GM19035 (cell line): Measurements from ENCODE around the gene MTMR2.
A peak's percentile ranks its signal among the peaks of the same experiment; 100 is the strongest.

Experiments used
- ATAC-seq: cut with Tn5 transposase; IDR thresholded peaks from one replicate; pipeline ENCODE4 v1.9.1; 2021; ENCODE audit not compliant: unreplicated experiment

Gene MTMR2

DNA sequence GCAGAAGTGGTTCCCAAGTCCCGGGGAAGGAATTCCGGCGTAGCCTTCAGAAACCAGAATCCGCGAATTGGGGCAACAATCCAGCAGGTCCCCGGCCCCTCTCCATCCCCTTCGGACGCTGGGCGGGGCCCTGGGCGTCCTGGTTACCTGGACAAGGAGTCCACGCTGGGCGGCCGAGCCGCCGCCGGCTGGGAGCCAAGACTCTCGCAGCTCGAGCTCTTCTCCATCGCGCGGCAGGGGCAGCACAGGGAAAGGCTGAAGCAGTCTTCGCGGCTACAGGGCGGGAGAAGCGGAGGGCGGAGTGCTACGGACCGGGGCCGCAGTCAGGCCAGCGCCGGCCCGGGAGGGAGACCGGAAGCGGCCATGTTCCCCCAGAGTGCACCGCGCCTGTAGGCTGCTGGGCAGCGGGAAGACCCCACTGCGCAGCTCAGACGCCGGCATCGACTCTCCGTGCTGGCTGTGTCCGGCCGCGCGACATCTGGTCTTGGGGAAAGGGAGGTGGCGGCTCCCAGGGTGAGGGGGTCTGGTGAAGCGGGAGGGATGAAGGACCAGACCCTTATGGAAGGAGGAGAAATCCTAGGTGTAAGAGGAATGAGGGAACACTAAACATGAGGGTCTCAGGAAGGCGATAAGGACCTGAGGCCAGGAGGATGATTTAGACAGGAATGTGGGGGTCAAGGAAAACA is at the start of gene MTMR2:
Gene MTMR2 (minus strand): TSS at position 380 of the 686 bp plus-strand sequence. CDS start 153 bp downstream, at position 227.
- peak; percentile 100 for ATAC-seq

DNA sequence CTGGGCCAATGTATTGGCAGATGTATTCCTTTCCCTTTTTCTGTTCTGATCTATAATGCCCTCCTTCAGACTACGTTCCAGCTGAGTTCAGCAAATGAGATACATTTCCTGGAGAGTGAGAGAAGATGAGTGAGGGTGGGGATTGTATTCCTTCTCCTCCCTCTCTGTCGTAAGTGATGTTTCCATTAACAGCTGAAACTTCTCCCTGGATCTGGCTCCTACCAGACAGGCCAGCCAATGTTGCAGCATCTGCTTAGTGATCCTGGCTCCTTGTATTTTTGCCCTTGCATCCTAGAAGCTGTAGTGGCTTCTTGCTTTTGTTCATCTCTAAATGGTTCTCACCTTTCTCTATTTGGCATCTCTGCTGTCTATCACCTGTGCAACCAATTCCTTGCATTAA is 48.2 kb upstream of the MTMR2 start:
- no peak for ATAC-seq

DNA sequence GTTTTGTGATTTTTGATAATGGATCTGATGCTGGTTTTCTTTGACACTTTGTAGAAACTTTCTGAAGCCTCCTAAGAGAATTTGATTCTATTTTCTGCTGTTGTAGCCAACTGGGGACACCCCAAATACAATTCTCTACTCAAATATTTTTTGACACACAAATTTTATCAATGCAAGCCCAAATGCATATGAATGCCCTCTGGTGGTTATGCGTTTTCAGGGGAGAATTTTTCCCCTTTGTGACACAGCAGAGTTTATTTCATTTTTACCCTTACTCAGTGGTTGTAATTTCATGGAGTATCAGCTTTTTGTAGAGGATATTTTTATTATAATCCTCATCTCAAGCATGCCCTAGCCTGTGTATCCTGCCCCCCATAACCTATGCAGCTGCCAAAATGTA is 44.7 kb upstream of the MTMR2 start:
- no peak for ATAC-seq

DNA sequence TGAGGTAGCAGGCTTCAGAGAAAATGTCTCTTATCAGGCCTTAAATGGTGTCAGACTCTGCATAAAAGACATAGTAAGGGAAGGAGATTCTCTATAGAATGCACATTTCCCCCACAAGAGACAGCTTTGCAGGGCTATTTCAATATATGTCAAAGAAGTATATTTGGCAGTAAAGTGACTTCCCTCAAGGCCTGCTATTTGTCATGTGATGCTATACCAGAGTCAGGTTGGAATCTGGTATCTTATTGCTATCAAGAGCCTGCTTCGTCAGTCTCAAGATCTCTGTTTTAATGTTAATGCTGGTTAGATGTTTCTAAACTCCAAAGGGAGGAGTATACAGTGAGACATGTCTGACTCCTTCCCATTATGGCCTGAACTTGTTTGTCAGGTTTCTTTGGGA is 40.4 kb upstream of the MTMR2 start:
- no peak for ATAC-seq

DNA sequence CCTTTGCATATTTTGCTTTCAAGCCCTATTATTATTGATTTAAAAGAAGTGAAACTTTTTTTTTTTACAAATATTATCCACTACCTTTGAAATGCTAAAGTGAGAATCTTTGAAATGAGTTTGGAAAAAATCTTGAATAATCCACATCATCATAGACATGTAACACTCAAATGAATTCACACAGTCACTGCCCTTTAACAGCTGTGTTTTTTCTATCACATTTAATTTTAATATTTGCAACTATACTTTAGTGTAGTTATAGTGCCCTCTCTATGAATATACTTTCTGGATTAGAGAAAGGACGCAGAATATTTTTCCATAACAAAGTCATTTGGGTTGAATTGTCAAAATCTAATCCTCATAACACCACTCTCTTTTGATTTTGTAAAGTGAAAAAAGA is 37.9 kb upstream of the MTMR2 start:
- ATAC-seq, result no peak

DNA sequence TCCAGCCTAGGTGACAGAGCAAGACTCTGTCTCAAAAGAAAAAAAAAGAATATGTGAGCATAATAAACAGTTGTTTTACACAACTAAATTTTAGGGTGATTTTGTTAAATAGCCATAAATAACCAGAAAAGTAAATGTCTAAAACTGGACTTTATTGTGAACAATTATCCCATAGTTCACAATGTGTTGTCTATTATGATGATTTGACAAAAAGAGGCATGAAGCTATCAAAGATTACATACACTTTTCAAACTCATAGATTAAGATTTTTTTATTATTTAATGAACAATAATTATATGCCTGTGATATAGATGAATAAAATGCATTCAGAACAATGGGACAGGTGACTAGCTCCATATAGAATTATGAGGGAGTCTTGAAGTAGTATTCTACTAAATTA is 27.0 kb upstream of the MTMR2 start:
- ATAC-seq, result no peak

DNA sequence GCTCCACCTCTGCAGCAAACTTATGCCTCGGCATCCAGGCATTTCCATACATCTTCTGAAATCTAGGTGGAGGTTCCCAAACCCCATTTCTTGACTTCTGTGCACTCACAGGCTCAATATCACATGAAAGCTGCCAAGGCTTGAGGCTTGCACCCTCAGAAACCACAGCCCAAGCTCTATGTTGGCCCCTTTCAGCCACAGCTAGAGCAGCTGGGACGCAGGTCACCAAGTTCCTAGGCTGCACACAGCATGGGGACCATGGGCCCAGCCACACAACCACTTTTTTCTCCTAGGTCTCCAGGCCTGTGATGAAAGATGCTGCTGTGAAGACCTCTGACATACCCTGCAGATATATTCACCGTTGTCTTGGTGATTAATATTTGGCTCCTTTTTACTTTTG is 24.7 kb upstream of the MTMR2 start:
- no peak for ATAC-seq

DNA sequence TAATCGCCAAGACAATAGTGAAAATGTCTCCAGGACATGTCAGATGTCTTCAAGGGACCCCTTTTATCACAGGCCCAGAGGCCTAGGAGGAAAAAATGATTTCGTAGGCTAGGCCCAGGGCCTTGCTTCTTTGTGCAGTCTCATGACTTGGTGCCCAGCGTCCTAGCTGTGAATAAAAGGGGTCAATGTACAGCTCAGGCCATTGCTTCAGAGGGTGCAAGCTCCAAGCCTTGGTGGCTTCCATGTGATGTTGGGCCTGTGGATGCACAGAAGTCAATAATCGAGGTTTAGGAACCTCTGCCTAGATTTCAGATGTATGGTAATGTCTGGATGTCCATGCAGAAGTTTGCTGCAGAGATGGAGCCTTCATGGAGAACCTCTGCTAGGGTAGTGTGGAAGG is 20.7 kb upstream of the MTMR2 start:
- ATAC-seq, result no peak

DNA sequence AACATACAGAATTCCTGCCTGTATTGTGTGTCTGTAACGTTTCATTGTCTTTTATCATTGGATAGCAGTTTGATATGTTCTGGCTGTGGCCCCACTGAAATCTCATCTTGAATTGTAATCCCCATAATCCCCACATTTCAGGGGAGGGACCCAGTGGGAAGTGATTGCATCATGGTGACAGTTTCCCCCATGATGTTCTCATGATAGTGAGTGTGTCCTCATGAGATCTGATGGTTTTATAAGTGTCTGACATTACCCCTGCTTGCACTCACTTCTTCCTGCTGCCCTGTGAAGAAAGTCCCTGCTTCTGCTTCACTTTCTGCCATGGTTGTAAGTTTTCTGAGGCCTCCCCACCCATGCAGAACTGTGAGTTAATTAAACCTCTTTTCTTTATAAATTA is 19.6 kb upstream of the MTMR2 start:
- no peak for ATAC-seq

DNA sequence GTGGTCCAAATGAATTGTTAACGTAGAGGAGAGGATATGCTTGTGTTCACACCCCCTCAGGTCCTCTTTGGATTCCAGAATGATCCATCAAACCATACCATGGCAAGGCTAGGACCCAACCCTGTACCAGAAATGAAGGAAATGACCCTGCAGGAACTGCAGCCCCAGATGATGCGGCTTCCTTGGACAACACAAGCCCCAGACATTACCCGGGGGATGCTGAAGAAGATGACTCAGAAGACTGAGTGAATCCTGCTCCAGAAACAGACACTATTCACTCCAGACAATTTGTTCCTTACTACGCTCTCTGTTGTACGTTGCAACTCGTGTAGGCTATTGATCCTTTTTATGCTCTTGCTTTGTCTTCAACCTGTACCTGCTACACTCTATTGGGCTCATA is 15.2 kb upstream of the MTMR2 start:
- no peak for ATAC-seq

DNA sequence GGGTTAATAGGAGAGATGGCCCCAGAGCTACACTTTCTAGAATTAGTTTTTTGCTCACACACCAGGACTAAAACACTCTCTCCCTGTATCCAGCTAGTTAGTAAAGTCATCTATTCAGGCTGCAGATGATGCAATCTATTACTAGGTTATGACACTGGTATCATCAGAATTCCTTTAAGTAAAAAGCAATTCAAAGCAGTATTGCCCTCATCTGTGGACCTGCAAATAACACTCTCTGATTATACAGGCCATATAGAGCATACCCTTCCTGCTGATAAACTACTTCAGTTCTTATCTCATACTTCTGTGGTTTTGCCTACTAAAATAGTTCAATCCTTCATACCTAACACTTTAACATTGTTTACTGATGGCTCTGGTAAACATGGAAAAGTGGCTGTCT is 13.5 kb upstream of the MTMR2 start:
- no peak for ATAC-seq

DNA sequence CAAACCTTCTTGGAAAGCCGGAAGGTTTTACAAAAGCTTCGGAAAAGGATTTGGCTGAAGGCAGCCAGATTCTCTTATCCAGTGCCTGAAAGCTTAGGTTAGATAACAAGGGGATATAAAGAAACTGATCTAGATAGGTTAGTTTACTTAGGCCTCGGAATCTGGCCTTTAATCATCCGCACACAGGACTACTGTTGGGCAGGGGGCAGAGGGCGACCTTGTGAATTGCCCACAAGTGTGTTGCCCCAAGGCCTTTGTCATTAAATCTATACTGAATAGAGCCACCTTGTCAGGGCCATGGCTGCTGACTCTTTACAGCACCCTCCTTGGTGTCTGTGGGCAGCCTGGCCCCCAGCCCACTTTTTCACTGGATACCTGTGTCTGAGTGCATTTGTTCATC is 9.7 kb upstream of the MTMR2 start:
- no peak for ATAC-seq

DNA sequence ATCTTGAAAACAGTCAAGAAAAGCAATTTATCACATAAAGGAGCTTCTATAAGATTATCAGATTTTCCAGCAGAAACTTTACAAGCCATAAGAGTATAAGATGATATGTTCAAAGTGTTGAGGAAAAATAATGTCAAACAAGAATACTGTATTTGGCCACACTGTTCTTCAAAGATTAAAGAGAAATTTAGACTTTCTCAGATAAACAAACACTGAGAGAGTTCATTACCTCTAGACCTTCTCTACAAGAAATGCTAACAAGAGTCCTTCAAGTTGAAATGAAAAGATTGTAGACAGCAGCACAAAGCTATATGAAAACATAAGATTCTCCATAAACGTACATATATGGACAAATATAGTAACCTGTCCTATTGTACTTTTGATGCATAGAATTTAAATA is 8.0 kb upstream of the MTMR2 start:
- no peak for ATAC-seq

DNA sequence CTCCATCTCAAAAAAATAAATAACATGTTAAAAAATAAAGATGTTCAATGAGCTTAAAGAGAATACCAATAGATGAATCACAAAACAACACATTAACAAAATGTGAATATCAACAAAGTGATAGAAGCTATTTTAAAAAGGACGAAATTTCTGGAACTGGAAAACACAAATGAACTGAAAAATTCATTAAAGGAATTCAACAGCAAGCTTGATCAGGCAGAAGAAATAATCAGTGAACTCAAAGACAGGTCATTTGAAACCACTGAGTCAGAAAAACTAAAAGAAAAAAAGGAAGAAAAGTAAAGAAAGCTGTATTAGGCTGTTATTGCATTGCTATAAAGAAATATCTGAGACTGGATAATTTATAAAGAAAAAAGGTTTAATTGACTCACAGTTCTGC is 7.0 kb upstream of the MTMR2 start:
- no peak for ATAC-seq

DNA sequence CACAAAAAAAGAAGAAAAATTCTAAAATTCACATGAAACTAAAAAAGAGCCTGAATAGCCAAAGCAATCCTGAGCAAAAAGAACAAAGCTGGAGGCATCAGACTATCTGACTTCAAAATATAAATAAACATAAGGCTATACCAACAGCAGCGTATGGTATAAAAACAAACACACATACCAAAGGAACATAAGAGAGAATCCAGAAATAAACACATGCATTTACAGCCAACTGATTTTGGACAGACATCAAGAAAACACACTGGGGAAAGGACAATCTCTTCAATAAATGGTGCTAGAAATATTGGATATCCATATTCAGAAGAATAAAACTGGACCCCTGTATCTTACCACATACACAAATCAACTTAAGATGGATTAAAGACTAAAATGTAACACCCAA is 2.8 kb upstream of the MTMR2 start:
- ATAC-seq, result no peak

DNA sequence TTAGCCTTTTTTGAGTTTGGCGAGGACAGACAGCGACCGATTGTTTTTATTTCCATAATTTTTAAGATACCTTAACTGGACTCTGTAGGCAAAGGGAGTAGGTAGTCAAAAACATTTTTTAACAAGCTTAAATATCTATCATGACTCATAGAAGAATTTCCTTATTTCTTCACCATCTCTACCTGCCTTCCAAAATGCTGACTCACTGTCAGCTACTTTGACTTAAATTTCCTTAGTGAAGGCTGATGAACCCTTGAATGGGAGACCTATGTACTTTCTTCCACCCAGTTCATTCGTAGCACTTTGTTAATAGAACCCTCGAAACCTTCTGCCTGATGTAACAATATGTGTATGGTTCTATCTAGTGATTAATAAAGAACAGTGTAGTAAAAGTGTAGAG is 1.1 kb upstream of the MTMR2 start:
- ATAC-seq, result no peak

DNA sequence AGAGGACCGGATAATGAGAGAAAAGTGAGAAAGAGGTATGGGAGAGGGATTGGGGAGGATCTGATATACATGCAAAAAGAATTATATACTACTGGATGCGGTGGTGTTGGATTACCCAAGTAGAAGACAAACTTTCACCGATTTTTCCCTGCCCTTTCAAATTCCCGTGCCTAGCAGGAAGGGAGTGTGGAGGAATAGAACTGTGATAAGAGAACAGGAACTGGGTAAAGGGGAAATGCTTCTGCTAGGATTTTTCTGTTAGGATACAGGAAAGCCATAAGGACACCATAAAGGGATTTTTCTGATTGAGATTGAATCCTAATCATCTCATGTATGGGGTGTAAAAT is 480 bp upstream of the MTMR2 start:
- ATAC-seq, result no peak

DNA sequence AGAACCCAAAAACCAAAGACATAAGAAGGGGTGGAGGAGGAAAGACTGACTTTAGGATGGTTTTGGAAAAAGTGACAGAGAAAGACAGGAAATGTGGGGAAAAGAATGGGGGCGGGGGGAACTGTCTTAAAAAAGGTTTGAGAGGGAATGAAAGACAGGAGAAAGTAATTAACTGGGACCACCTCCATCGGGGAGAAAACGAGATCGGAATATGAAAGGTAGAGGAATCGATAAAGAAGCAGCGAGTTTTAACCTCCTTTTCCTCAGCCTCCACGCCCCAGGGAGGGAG is 524 bp downstream of the MTMR2 start:
- no peak for ATAC-seq

DNA sequence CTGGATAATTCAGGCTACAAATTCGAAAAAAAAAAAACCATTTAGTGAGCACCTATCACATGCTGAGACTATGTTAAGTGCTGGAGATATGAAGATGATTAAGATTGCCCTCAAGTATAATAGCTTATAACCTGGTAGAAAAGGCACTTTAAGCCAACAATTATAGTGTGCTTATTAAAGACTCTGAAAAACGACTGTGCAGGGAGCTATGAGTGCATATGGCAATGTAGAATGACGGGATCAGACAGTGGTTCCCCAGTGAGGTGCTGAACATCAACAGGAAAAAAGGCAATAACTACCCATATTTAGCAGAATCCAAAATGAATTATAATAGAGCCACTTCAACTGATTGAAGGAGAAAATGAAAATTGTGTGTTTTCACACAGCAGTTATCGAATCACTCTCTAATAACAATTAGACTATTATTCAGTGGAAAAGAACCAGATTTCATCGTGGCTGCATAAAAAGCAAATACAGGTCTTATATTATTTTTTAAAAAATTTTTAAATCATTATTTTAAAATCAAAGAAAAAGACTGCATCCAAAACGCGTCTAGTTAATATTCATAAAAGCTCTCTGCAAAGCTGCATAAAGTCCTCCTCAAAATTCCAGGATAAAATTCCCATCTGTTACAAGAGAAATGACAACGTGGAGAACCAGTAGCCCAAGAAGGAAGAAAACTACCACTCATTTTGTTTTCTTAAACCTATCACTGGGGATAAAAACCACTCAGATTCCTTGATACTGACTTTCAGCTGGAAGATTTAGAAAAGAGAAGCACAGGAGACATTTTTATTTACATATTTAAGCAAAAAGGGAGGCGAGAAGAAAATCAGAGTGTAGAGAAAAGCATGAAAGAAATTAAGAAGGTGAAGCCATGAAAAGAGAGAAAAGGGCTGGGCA is 1.1 kb downstream of the MTMR2 start:
- no peak for ATAC-seq

DNA sequence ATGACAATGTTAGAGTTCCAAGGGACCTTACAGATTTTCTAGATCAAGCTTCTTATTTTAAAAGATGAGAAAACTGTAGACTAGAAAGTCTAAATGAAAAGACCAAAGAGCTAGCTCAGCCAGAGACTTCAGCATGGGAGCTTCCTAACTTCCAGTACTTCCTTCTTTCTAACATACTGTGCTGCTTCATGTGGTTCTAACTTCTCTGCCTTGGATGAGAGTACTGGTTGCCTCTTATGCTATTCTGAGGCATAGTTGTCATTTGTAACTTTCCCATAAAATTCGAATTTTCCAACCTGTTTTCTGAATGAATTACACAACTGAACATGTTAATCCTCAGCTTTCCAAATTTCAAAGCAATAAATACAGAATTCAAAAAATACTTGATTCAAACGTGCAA is 1.8 kb downstream of the MTMR2 start:
- no peak for ATAC-seq

DNA sequence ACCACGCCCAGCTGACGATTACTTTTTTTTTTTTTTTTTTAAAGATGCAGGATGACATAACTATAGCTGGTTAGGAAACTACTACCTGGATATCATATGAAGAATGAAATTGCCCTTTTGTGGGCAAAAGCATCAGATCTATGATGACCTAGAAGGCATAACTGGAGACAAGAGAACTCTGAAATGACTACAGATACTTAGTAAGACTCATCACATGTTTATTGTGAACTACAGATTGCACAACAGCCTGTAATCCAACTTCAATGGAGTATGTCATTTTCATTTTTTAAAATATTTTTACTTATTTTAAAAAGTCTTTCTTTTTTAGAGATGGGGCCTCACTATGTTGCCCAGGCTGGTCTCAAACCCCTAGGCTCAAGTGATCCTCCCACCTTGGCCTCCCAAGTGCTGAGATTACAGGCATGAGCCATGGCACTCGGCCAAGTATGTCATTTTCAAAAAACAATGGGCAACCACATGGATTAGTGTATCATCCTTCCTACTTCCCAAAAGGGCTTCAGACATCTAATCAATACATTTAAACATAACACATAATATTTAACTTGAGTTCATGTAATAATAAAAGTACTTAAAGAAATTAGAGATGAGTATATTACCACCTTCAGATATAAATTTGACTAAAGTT is 3.3 kb downstream of the MTMR2 start:
- no peak for ATAC-seq

DNA sequence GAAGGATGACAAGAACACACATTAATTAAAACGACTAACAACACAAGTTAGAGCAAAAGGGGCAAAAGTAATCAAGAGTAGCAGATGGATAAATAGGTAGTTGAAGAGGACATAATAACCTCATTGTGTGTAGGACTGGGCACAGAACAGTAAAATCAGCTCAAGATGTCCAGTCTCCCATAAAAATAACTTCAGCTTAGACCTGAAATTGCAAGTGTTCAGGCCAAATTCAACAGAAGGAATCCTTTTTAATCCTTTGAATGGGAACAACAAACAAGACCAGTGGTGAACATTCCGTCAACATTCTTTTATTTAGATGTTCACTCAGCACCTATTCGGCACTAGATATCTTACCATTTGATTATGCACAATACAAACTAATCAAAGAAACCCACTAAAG is 4.4 kb downstream of the MTMR2 start:
- ATAC-seq, result no peak
